K562 (cell line): ENCODE measurements around the gene TCIRG1. TPM values are rescaled to one million over a fixed set of nuclear protein-coding genes. Genes with fewer than 3 reads are reported as not detected.

Experiments
- CBX3 ChIP-seq, 2 experiments: IDR thresholded peaks; 1 replicate in 1 of 2; 2 replicates in 1 of 2; pipeline ENCODE4 v1.6.1; 2012; ENCODE audit warnings: inconsistent platforms in 2 of 2, low read length in 2 of 2, borderline replicate concordance in 1 of 2, control low read depth in 1 of 2
- NONO ChIP-seq, 2 experiments: fragments of 200-400 bp in 1 of 2; fragments of 450-650 bp in 1 of 2; formaldehyde crosslinking in 1 of 2; IDR thresholded peaks; 2 replicates each; pipeline ENCODE4 v1.6.1; 2017; ENCODE audit warnings: low read depth in 2 of 2, mild to moderate bottlenecking in 2 of 2, moderate library complexity in 2 of 2, low read length in 1 of 2
- PTTG1 ChIP-seq: fragments of 450-650 bp; IDR thresholded peaks from 2 replicates; pipeline ENCODE4 v1.6.1; 2016; ENCODE audit warnings: low read depth, mild to moderate bottlenecking, missing genetic modification characterization, missing compliant biosample characterization
- PYGO2 ChIP-seq: fragments of 450-650 bp; IDR thresholded peaks from 2 replicates; pipeline ENCODE4 v1.6.1; 2016; ENCODE audit warnings: mild to moderate bottlenecking, missing genetic modification characterization, moderate library complexity, missing compliant biosample characterization
- SLC30A9 ChIP-seq: fragments of 250-450 bp; sonication (Bioruptor Pico); IDR thresholded peaks from 2 replicates; pipeline ENCODE4 v1.8.0; 2022; ENCODE audit warnings: mild to moderate bottlenecking, moderate library complexity
- SMARCA5 ChIP-seq: fragments of 450-650 bp; IDR thresholded peaks from 2 replicates; pipeline ENCODE4 v1.6.1; 2016
- ZNF76 ChIP-seq: fragments of 250-450 bp; sonication (Bioruptor Pico); IDR thresholded peaks from 2 replicates; pipeline ENCODE4 v1.4.0; 2020; ENCODE audit warnings: mild to moderate bottlenecking, moderate library complexity, borderline replicate concordance
- polyA plus RNA-seq, 8 experiments: library from polyadenylated mRNA; depleted of rRNA in 4 of 8; stranded (reverse) in 5 of 8; unstranded in 3 of 8; fragments of >200 nt; fragmentation: Nextera tagmentation in 2 of 8; fragmentation: Illumina TruSeq in 1 of 8; extraction: Ambion mirVana in 2 of 8; extraction: Trizol in 1 of 8; gene quantifications; 2 replicates each; pipeline versions ENCODE4 v1.2.1 to v1.2.3, GENCODE V29; 2011 to 2014; ENCODE audit warnings: inconsistent platforms in 1 of 8, missing spikeins in 1 of 8
- total RNA-seq, 7 experiments: library from RNA; depleted of rRNA in 6 of 7; stranded (reverse); fragments of >200 nt in 6 of 7; fragmentation: Illumina TruSeq in 2 of 7; extraction: Trizol in 2 of 7; gene quantifications; 2 replicates each; pipeline versions ENCODE4 v1.2.1 to v1.2.3, GENCODE V29; 2011 to 2021; ENCODE audit warnings: low replicate concordance in 1 of 7
- TF ChIP-seq, protein P1 (sequence below): fragments of 200-800 bp; sonication (Bioruptor generic); IDR thresholded peaks from 2 replicates; pipeline ENCODE4 v1.6.1; 2017; ENCODE audit warnings: missing genetic modification characterization, missing compliant biosample characterization
- TF ChIP-seq, protein P2 (sequence below): fragments of 200-800 bp; sonication (Bioruptor generic); IDR thresholded peaks from 2 replicates; pipeline ENCODE4 v1.6.1; 2016; ENCODE audit warnings: missing genetic modification characterization, missing compliant biosample characterization
- TF ChIP-seq, protein P3 (sequence below), 2 experiments: fragments of 450-650 bp in 1 of 2; sonication (generic) in 1 of 2; formaldehyde crosslinking in 1 of 2; IDR thresholded peaks; 2 replicates each; pipeline versions ENCODE4 v1.7.1 to v1.9.0; 2016 to 2022; ENCODE audit warnings: inconsistent platforms in 1 of 2, mild to moderate bottlenecking in 1 of 2, missing genetic modification reagents in 1 of 2

The TCIRG1 gene
- total and polyA plus RNA-seq, 9 of the 15 experiments (the other 6 are each of a cell fraction or from before 2014, with no cell fraction given): 0.49 to 143 (median 24.4) TPM

- TF ChIP-seq CBX3 (IDR thresholded peaks at IDR 0.05; ENCODE audit: borderline replicate concordance in 1 of 2, low read length in 2 of 2) (no peak; a peak in 1 of 3 replicates), ZNF76 (CRISPR knock-in tag) (no peak), NONO (IDR thresholded peaks at IDR 0.05; ENCODE audit: low read depth in 2 of 2, low read length in 1 of 2) (no peak), SMARCA5 (no peak), SLC30A9 (CRISPR knock-in tag) (no peak), PYGO2 (no peak), PTTG1 (tag) (no peak)
- TF ChIP-seq, protein P1, sequence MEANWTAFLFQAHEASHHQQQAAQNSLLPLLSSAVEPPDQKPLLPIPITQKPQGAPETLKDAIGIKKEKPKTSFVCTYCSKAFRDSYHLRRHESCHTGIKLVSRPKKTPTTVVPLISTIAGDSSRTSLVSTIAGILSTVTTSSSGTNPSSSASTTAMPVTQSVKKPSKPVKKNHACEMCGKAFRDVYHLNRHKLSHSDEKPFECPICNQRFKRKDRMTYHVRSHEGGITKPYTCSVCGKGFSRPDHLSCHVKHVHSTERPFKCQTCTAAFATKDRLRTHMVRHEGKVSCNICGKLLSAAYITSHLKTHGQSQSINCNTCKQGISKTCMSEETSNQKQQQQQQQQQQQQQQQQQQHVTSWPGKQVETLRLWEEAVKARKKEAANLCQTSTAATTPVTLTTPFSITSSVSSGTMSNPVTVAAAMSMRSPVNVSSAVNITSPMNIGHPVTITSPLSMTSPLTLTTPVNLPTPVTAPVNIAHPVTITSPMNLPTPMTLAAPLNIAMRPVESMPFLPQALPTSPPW (CRISPR knock-in tag): peak; percentile 64
- TF ChIP-seq, protein P2, sequence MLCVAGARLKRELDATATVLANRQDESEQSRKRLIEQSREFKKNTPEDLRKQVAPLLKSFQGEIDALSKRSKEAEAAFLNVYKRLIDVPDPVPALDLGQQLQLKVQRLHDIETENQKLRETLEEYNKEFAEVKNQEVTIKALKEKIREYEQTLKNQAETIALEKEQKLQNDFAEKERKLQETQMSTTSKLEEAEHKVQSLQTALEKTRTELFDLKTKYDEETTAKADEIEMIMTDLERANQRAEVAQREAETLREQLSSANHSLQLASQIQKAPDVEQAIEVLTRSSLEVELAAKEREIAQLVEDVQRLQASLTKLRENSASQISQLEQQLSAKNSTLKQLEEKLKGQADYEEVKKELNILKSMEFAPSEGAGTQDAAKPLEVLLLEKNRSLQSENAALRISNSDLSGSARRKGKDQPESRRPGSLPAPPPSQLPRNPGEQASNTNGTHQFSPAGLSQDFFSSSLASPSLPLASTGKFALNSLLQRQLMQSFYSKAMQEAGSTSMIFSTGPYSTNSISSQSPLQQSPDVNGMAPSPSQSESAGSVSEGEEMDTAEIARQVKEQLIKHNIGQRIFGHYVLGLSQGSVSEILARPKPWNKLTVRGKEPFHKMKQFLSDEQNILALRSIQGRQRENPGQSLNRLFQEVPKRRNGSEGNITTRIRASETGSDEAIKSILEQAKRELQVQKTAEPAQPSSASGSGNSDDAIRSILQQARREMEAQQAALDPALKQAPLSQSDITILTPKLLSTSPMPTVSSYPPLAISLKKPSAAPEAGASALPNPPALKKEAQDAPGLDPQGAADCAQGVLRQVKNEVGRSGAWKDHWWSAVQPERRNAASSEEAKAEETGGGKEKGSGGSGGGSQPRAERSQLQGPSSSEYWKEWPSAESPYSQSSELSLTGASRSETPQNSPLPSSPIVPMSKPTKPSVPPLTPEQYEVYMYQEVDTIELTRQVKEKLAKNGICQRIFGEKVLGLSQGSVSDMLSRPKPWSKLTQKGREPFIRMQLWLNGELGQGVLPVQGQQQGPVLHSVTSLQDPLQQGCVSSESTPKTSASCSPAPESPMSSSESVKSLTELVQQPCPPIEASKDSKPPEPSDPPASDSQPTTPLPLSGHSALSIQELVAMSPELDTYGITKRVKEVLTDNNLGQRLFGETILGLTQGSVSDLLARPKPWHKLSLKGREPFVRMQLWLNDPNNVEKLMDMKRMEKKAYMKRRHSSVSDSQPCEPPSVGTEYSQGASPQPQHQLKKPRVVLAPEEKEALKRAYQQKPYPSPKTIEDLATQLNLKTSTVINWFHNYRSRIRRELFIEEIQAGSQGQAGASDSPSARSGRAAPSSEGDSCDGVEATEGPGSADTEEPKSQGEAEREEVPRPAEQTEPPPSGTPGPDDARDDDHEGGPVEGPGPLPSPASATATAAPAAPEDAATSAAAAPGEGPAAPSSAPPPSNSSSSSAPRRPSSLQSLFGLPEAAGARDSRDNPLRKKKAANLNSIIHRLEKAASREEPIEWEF (CRISPR knock-in tag): no peak
- TF ChIP-seq, protein P3, sequence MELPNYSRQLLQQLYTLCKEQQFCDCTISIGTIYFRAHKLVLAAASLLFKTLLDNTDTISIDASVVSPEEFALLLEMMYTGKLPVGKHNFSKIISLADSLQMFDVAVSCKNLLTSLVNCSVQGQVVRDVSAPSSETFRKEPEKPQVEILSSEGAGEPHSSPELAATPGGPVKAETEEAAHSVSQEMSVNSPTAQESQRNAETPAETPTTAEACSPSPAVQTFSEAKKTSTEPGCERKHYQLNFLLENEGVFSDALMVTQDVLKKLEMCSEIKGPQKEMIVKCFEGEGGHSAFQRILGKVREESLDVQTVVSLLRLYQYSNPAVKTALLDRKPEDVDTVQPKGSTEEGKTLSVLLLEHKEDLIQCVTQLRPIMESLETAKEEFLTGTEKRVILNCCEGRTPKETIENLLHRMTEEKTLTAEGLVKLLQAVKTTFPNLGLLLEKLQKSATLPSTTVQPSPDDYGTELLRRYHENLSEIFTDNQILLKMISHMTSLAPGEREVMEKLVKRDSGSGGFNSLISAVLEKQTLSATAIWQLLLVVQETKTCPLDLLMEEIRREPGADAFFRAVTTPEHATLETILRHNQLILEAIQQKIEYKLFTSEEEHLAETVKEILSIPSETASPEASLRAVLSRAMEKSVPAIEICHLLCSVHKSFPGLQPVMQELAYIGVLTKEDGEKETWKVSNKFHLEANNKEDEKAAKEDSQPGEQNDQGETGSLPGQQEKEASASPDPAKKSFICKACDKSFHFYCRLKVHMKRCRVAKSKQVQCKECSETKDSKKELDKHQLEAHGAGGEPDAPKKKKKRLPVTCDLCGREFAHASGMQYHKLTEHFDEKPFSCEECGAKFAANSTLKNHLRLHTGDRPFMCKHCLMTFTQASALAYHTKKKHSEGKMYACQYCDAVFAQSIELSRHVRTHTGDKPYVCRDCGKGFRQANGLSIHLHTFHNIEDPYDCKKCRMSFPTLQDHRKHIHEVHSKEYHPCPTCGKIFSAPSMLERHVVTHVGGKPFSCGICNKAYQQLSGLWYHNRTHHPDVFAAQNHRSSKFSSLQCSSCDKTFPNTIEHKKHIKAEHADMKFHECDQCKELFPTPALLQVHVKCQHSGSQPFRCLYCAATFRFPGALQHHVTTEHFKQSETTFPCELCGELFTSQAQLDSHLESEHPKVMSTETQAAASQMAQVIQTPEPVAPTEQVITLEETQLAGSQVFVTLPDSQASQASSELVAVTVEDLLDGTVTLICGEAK (IDR thresholded peaks at IDR 0.05): no peak
- TF ChIP-seq, protein P3 (CRISPR knock-in tag; IDR thresholded peaks at IDR 0.05): no peak
Measured at GRCh38 chr11:67996622-67997474, 42.0 kb upstream of the TCIRG1 start (continued).
